H1 (cell line): ENCODE data around the gene ATAD3A. TPM values are rescaled to one million over a fixed set of nuclear protein-coding genes. Genes with fewer than 3 reads are reported as not detected.
A peak's percentile ranks its signal among the peaks of the same experiment; 100 is the strongest.

Experiments used
- CTCF ChIA-PET: fragments of 300-600 bp; sonication (Branson Sonifier 250); formaldehyde crosslinking; loops from one replicate; lab custom pipeline; 2021; ENCODE audit not compliant: partially characterized antibody; lab: Charles Lee
- POLR2A ChIA-PET: fragments of 300-600 bp; sonication (Branson Sonifier 250); formaldehyde crosslinking; loops from one replicate; lab custom pipeline; 2021; ENCODE audit warnings: inconsistent platforms; ENCODE audit not compliant: partially characterized antibody; lab: Charles Lee
- DNase-seq, 2 experiments: peaks; one replicate each; pipeline versions ENCODE4 v3.0.0 to v3.0.0-alpha.2; 2010 to 2022; ENCODE audit warnings: low spot score in 2 of 2, low read depth in 1 of 2, mixed read lengths in 1 of 2
- FAIRE-seq: peaks from 2 replicates; lab custom pipeline; 2011; peaks lifted over from hg19 to GRCh38; lab: Jason Lieb, UNC
- H2AFZ ChIP-seq: 2 replicates; pipeline ENCODE4 v1.8.1; 2012; ENCODE audit warnings: low read length, inconsistent platforms
- H2AK5ac ChIP-seq: 2 replicates; pipeline ENCODE4 v1.6.1; 2013; ENCODE audit warnings: low read depth, low read length
- H2BK120ac ChIP-seq: replicated peaks from 2 replicates; pipeline ENCODE3; 2013; ENCODE audit warnings: low read depth, low read length, inconsistent platforms
- H2BK12ac ChIP-seq: 2 replicates; pipeline ENCODE4 v1.6.1; 2013; ENCODE audit warnings: low read depth, low read length
- H2BK15ac ChIP-seq: 2 replicates; pipeline ENCODE4 v1.6.1; 2013; ENCODE audit warnings: low read length
- H2BK20ac ChIP-seq: 2 replicates; pipeline ENCODE4 v1.6.1; 2013; ENCODE audit warnings: low read length
- H2BK5ac ChIP-seq: 2 replicates; pipeline ENCODE4 v1.6.1; 2013; ENCODE audit warnings: low read depth, low read length
- H3K14ac ChIP-seq: 2 replicates; pipeline ENCODE4 v1.6.1; 2013; ENCODE audit warnings: inconsistent platforms; ENCODE audit not compliant: insufficient read length
- H3K18ac ChIP-seq: 2 replicates; pipeline ENCODE4 v1.6.1; 2013; ENCODE audit warnings: low read length; ENCODE audit errors: extremely low read depth
- H3K23ac ChIP-seq: 2 replicates; pipeline ENCODE4 v1.6.1; 2013; ENCODE audit warnings: inconsistent platforms; ENCODE audit not compliant: insufficient read length
- H3K23me2 ChIP-seq: 2 replicates; pipeline ENCODE4 v1.6.1; 2013; ENCODE audit warnings: low read depth, low read length
- H3K27ac ChIP-seq: 2 replicates; pipeline ENCODE4 v1.6.1; 2011; ENCODE audit warnings: low read depth, low read length, inconsistent platforms
- H3K27me3 ChIP-seq, 4 experiments: replicated peaks in 1 of 4; 1 replicate in 1 of 4; 2 replicates in 3 of 4; pipeline versions ENCODE4 v1.6.1 to v1.8.1; 2011 to 2013; ENCODE audit warnings: low read length in 3 of 4, mild to moderate bottlenecking in 3 of 4, inconsistent platforms in 2 of 4, mixed read lengths in 2 of 4, moderate library complexity in 1 of 4; ENCODE audit not compliant: control insufficient read depth in 3 of 4, insufficient read depth in 3 of 4; ENCODE audit errors: extremely low read depth in 1 of 4
- H3K36me3 ChIP-seq, 4 experiments: 2 replicates each; pipeline versions ENCODE4 v1.6.1 to v1.8.1; 2011 to 2013; ENCODE audit warnings: mild to moderate bottlenecking in 4 of 4, low read length in 3 of 4, moderate library complexity in 2 of 4, control low read depth in 1 of 4, inconsistent platforms in 1 of 4; ENCODE audit not compliant: insufficient read depth in 4 of 4, control insufficient read depth in 2 of 4
- H3K4ac ChIP-seq: replicated peaks from 2 replicates; pipeline ENCODE3; 2013; ENCODE audit warnings: low read length, low read depth, mixed read lengths, inconsistent platforms; ENCODE audit not compliant: insufficient read length
- H3K4me1 ChIP-seq, 4 experiments: replicated peaks in 1 of 4; 1 replicate in 1 of 4; 2 replicates in 3 of 4; pipeline versions ENCODE4 v1.6.1 to v1.8.1; 2011 to 2013; ENCODE audit warnings: low read length in 3 of 4, inconsistent platforms in 2 of 4, mixed read lengths in 1 of 4; ENCODE audit not compliant: insufficient read depth in 4 of 4, control insufficient read depth in 3 of 4
- H3K4me2 ChIP-seq, 2 experiments: 2 replicates each; pipeline versions ENCODE4 v1.6.1 to v1.8.1; 2011 to 2013; ENCODE audit warnings: low read depth in 2 of 2, low read length in 2 of 2, control low read depth in 1 of 2, inconsistent platforms in 1 of 2, mild to moderate bottlenecking in 1 of 2; ENCODE audit not compliant: insufficient read depth in 1 of 2
- H3K4me3 ChIP-seq, 4 experiments: fragments of 200-600, 300-600 bp in 1 of 4; sonication (generic), shearing (Covaris generic), sonication (Bioruptor Twin) in 1 of 4; 2 replicates each; pipeline versions ENCODE4 v1.5.1 to v1.8.1; 2011 to 2016; ENCODE audit warnings: low read length in 4 of 4, low read depth in 3 of 4, control low read depth in 2 of 4, inconsistent platforms in 2 of 4, mild to moderate bottlenecking in 2 of 4, mixed read lengths in 1 of 4, moderate library complexity in 1 of 4; ENCODE audit not compliant: insufficient read depth in 2 of 4; ENCODE audit errors: extremely low read depth in 1 of 4
- H3K56ac ChIP-seq: replicated peaks from 2 replicates; pipeline ENCODE3; 2013; ENCODE audit warnings: low read depth, mild to moderate bottlenecking, mixed read lengths, low read length, inconsistent platforms; ENCODE audit not compliant: insufficient read length
- H3K79me1 ChIP-seq: 2 replicates; pipeline ENCODE4 v1.6.1; 2013; ENCODE audit warnings: low read depth, low read length, control low read depth
- H3K79me2 ChIP-seq, 2 experiments: 2 replicates each; pipeline versions ENCODE4 v1.6.1 to v1.8.1; 2012 to 2013; ENCODE audit warnings: low read length in 2 of 2, mild to moderate bottlenecking in 2 of 2, inconsistent platforms in 1 of 2; ENCODE audit not compliant: insufficient read depth in 2 of 2, control insufficient read depth in 1 of 2
- H3K9ac ChIP-seq, 4 experiments: replicated peaks in 1 of 4; 1 replicate in 1 of 4; 2 replicates in 3 of 4; pipeline versions ENCODE4 v1.6.1 to v1.8.1; 2011 to 2013; ENCODE audit warnings: low read depth in 3 of 4, low read length in 3 of 4, control low read depth in 2 of 4, mild to moderate bottlenecking in 2 of 4, moderate library complexity in 2 of 4, inconsistent platforms in 1 of 4; ENCODE audit errors: extremely low read depth in 1 of 4
- H3K9me3 ChIP-seq, 2 experiments: 2 replicates each; pipeline versions ENCODE4 v1.6.1 to v1.8.1; 2012 to 2013; ENCODE audit warnings: mild to moderate bottlenecking in 2 of 2, moderate library complexity in 2 of 2, control low read depth in 1 of 2, inconsistent platforms in 1 of 2, low read depth in 1 of 2, low read length in 1 of 2, mixed read lengths in 1 of 2; ENCODE audit not compliant: insufficient read depth in 2 of 2
- H4K20me1 ChIP-seq, 2 experiments: replicated peaks in 1 of 2; 2 replicates each; pipeline versions ENCODE3 to v1.8.1; 2011 to 2013; ENCODE audit warnings: inconsistent platforms in 2 of 2, low read length in 2 of 2, mild to moderate bottlenecking in 1 of 2; ENCODE audit not compliant: insufficient read depth in 2 of 2, control insufficient read depth in 1 of 2
- H4K5ac ChIP-seq: 2 replicates; pipeline ENCODE4 v1.6.1; 2013; ENCODE audit warnings: low read length, low read depth, mixed read lengths, inconsistent platforms; ENCODE audit not compliant: insufficient read length
- H4K8ac ChIP-seq: 2 replicates; pipeline ENCODE4 v1.8.0; 2013; ENCODE audit warnings: mild to moderate bottlenecking, moderate library complexity, low read length, inconsistent platforms; ENCODE audit not compliant: insufficient read depth; ENCODE audit errors: extremely low read depth
- H4K91ac ChIP-seq: replicated peaks from 2 replicates; pipeline ENCODE3; 2013; ENCODE audit warnings: low read length, mixed read lengths, inconsistent platforms; ENCODE audit not compliant: insufficient read length
- CREB1 ChIP-seq: IDR thresholded peaks from 2 replicates; pipeline ENCODE4 v1.6.1; 2012; ENCODE audit warnings: inconsistent platforms
- POLR2AphosphoS5 ChIP-seq: IDR thresholded peaks from 2 replicates; pipeline ENCODE4 v1.6.1; 2011; ENCODE audit warnings: low read depth, low read length
- RBBP5 ChIP-seq: IDR thresholded peaks from 2 replicates; pipeline ENCODE4 v1.7.1; 2012; ENCODE audit warnings: low read depth, mild to moderate bottlenecking, inconsistent platforms, low read length, moderate library complexity, borderline replicate concordance
- WGBS, 2 experiments: shearing (Covaris generic) in 1 of 2; methylation state at CpG; one replicate each; pipeline versions ENCODE4 v1.1.6 to v1.1.7; 2013 to 2015; ENCODE audit warnings: low lambda C conversion rate in 2 of 2, mixed read lengths in 2 of 2, inconsistent platforms in 1 of 2, low coverage in 1 of 2, missing lambda C conversion rate in 1 of 2; ENCODE audit not compliant: insufficient replicate concordance in 2 of 2, insufficient coverage in 1 of 2, insufficient read length in 1 of 2; ENCODE audit errors: extremely low coverage in 1 of 2, missing lambda C conversion rate in 1 of 2; 5-methylcytosine and 5-hydroxymethylcytosine counted together
- polyA plus RNA-seq, 7 experiments: library from polyadenylated mRNA; depleted of rRNA in 3 of 7; stranded (reverse) in 5 of 7; unstranded in 2 of 7; fragments of >200 nt in 5 of 7; fragments of 200-250 nt in 2 of 7; gene quantifications; 1 replicate in 5 of 7; 2 replicates in 1 of 7; 4 replicates in 1 of 7; pipeline versions ENCODE4 v1.2.1 to v1.2.3, GENCODE V29; 2011 to 2013; ENCODE audit warnings: missing spikeins in 2 of 7, mixed read lengths in 2 of 7
- total RNA-seq: library from RNA; stranded (reverse); fragmentation: NEBNext Ultra II Directional; extraction: Animal tissue kit (Norgen Biotek cat#: 25700); gene quantifications from 2 replicates; pipeline ENCODE4 v1.2.1, GENCODE V29; 2021
- TF ChIP-seq, protein P1 (sequence below): IDR thresholded peaks from 2 replicates; pipeline ENCODE4 v1.6.1; 2012; ENCODE audit warnings: inconsistent platforms

ATAD3A gene
- total and polyA plus RNA-seq, 2 of the 8 experiments (the other 6 are each of a cell fraction or from before 2014, with no cell fraction given): 28.3 to 64.7 TPM

DNA sequence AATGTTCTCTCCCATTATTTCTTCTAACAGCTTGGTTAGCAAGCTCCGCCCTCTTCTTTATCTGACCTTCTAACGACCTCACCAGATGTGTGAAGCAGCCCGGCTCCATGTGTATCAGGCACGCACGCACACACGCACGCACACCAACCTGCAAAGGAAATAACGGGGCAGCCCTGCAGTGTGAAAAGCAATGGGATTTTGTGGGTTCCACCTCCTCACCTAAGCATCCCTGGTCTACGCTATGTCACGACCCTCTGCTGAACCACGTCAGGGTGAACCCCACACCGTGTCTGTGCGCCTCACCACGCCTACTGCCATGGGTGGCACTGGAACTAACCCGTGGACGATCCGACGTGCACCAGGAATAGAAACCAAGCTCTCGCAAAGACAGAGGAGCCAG, 52.3 kb downstream of the ATAD3A start:
- H3K9ac ChIP-seq: no peak overlapping the region
- H4K20me1 ChIP-seq: peaks cover 29 to 44% of the 10 kb centered on the region in 2 experiments
- H3K79me2 ChIP-seq: peaks cover 29 to 68% of the 10 kb centered on the region in 2 experiments
- CTCF ChIA-PET: interaction anchor here (0.6 to 2.9 kb wide), 3 partner anchors 9 to 264 kb away, joined by 3 to 15 read pairs (median 3); no protein-coding TSS in a partner anchor
- no peak overlapping the region for H2BK120ac ChIP-seq
- no peak overlapping the region for H3K23ac ChIP-seq
- peaks cover 0 to 6% (median 2%) of the 10 kb centered on the region in 4 experiments; a peak in 2 of 7 replicates for H3K4me1 ChIP-seq
- POLR2A ChIA-PET: interaction anchor here (0.6 to 21.2 kb wide), 4 partner anchors 10 to 369 kb away, joined by 3 to 367 read pairs (median 4); no protein-coding TSS in a partner anchor
- no peak overlapping the region for H3K4ac ChIP-seq
- TF ChIP-seq, protein P1, sequence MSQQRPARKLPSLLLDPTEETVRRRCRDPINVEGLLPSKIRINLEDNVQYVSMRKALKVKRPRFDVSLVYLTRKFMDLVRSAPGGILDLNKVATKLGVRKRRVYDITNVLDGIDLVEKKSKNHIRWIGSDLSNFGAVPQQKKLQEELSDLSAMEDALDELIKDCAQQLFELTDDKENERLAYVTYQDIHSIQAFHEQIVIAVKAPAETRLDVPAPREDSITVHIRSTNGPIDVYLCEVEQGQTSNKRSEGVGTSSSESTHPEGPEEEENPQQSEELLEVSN: no peak
- no peak for TF ChIP-seq CREB1
- TF ChIP-seq POLR2AphosphoS5: peak; percentile 58; the same call in 1 of the 2 replicates
- TF ChIP-seq RBBP5: no peak
- TF ChIP-seq, all 59 proteins: peak for 1
- no peak overlapping the region for H4K5ac ChIP-seq
- no peak overlapping the region for H2BK20ac ChIP-seq
- H2BK5ac ChIP-seq: no peak overlapping the region
- DNase-seq (no peak), FAIRE-seq (no peak)
- no peak overlapping the region for H3K4me2 ChIP-seq
- peaks cover 5% of the 10 kb centered on the region for H3K79me1 ChIP-seq
- H2AFZ ChIP-seq: no peak overlapping the region
- no peak overlapping the region for H3K18ac ChIP-seq
- no peak overlapping the region for H2BK12ac ChIP-seq
- H3K56ac ChIP-seq: no peak overlapping the region
- no peak overlapping the region for H3K14ac ChIP-seq
- no peaks in the 10 kb centered on the region for H3K9me3 ChIP-seq
- H4K91ac ChIP-seq: no peak overlapping the region
- 94% methylated on average over 19 of the region's 19 CpGs; no CpG with 5 or more reads in 1 of the 2 experiments for WGBS, 2 experiments
- H3K27me3 ChIP-seq: no peaks in the 10 kb centered on the region
- peaks cover 2% of the 10 kb centered on the region; the same call in 1 of the 2 replicates for H3K23me2 ChIP-seq
- no peak overlapping the region for H3K4me3 ChIP-seq
- no peak overlapping the region for H4K8ac ChIP-seq
- H3K27ac ChIP-seq: no peak overlapping the region
- no peak overlapping the region for H2BK15ac ChIP-seq
- no peak overlapping the region for H2AK5ac ChIP-seq
- H3K36me3 ChIP-seq: peaks cover 16 to 49% (median 28%) of the 10 kb centered on the region in 4 experiments
